HepG2 (cell line): Measurements from ENCODE around the gene PRKCZ.

Experiments
- E2F5 ChIP-seq: sonication (generic); formaldehyde crosslinking; conservative IDR thresholded peaks from 2 replicates; pipeline ENCODE4 v1.4.0; 2020; ENCODE audit warnings: missing genetic modification reagents
- FOXK1 ChIP-seq: sonication (generic); formaldehyde crosslinking; IDR thresholded peaks from 2 replicates; pipeline ENCODE4 v1.4.0; 2020; ENCODE audit warnings: low read depth, missing genetic modification reagents, borderline replicate concordance
- MEIS2 ChIP-seq: sonication (generic); formaldehyde crosslinking; IDR thresholded peaks from 2 replicates; pipeline ENCODE4 v1.9.0; 2021; ENCODE audit warnings: mild to moderate bottlenecking, missing genetic modification reagents
- PBX3 ChIP-seq: sonication (generic); formaldehyde crosslinking; IDR thresholded peaks from 2 replicates; pipeline ENCODE4 v1.8.1; 2023; ENCODE audit warnings: missing genetic modification reagents, inconsistent platforms, borderline replicate concordance
- POLR2A ChIP-seq, 2 experiments: IDR thresholded peaks; 2 replicates each; pipeline ENCODE4 v1.6.1; 2011; ENCODE audit warnings: low read depth in 2 of 2, low read length in 2 of 2, mild to moderate bottlenecking in 1 of 2, moderate library complexity in 1 of 2; ENCODE audit not compliant: insufficient read depth in 1 of 2
- TRIM22 ChIP-seq: fragments of 450-650 bp; IDR thresholded peaks from 2 replicates; pipeline ENCODE4 v1.6.1; 2017
- YY1 ChIP-seq: IDR thresholded peaks from 2 replicates; pipeline ENCODE4 v1.6.1; 2011; ENCODE audit warnings: low read length, low read depth, moderate library complexity, mild to moderate bottlenecking; ENCODE audit not compliant: insufficient read depth, insufficient replicate concordance
- ZNF766 ChIP-seq: sonication (generic); formaldehyde crosslinking; IDR thresholded peaks from 2 replicates; pipeline ENCODE4 v1.5.0; 2020; ENCODE audit warnings: missing genetic modification reagents, borderline replicate concordance

GRCh38 chr1:2085080-2085479 lies 34.9 kb downstream of the PRKCZ start:
- TF ChIP-seq ZNF766 (CRISPR knock-in tag) (no peak), E2F5 (CRISPR knock-in tag) (no peak), TRIM22 (no peak), POLR2A (IDR thresholded peaks at IDR 0.05; ENCODE audit: insufficient read depth in 1 of 2, low read depth in 2 of 2, low read length in 2 of 2) (no peak), MEIS2 (CRISPR knock-in tag) (no peak), YY1 (no peak), FOXK1 (CRISPR knock-in tag) (no peak), PBX3 (CRISPR knock-in tag) (no peak)
